ENCODE measurements around the gene CCDC74A.
"Not testable (repeated sequence)": the region's sequence is repeated elsewhere in the genome, so short reads cannot be mapped to it uniquely, and the experiment has no call there.

Gene CCDC74A

GRCh38 chr2:131527131-131528001 lies at the start of gene CCDC74A:
Gene CCDC74A, plus strand, starts transcription at chr2:131527888. Its CDS starts 83 bp downstream, at chr2:131527971.
- H3K36me3 ChIP-seq (ENCODE audit: control insufficient read depth in 2 of 2, insufficient read depth in 2 of 2, low read length in 2 of 2); H3K27ac ChIP-seq (ENCODE audit: low read length); H3K9ac ChIP-seq (ENCODE audit: low read length in 2 of 2); H3K9me3 ChIP-seq (ENCODE audit: control insufficient read depth in 2 of 2, low read length in 2 of 2); H3K27me3 ChIP-seq (ENCODE audit: control insufficient read depth in 1 of 2, insufficient read depth in 2 of 2, low read length in 2 of 2); H3K4me1 ChIP-seq (ENCODE audit: control insufficient read depth, insufficient read depth, low read length): not testable (repeated sequence)
- H3K4me3 ChIP-seq (ENCODE audit: low read length in 2 of 2): peak within 1 kb of the TSS in 1 of 2 donors; percentile 62

GRCh38 chr2:131478074-131478849 lies 49.4 kb upstream of the CCDC74A start:
- H3K4me1 ChIP-seq (ENCODE audit: control insufficient read depth, insufficient read depth, low read length); H3K4me3 ChIP-seq (ENCODE audit: low read length in 2 of 2); H3K36me3 ChIP-seq (ENCODE audit: control insufficient read depth in 2 of 2, insufficient read depth in 2 of 2, low read length in 2 of 2); H3K9ac ChIP-seq (ENCODE audit: low read length in 2 of 2); H3K27me3 ChIP-seq (ENCODE audit: control insufficient read depth in 1 of 2, insufficient read depth in 2 of 2, low read length in 2 of 2); H3K9me3 ChIP-seq (ENCODE audit: control insufficient read depth in 2 of 2, low read length in 2 of 2); H3K27ac ChIP-seq (ENCODE audit: low read length): not testable (repeated sequence)

GRCh38 chr2:131478850-131479461 lies 48.7 kb upstream of the CCDC74A start:
- not testable (repeated sequence) for H3K9ac ChIP-seq (ENCODE audit: low read length in 2 of 2); H3K27ac ChIP-seq (ENCODE audit: low read length); H3K9me3 ChIP-seq (ENCODE audit: control insufficient read depth in 2 of 2, low read length in 2 of 2); H3K27me3 ChIP-seq (ENCODE audit: control insufficient read depth in 1 of 2, insufficient read depth in 2 of 2, low read length in 2 of 2); H3K4me1 ChIP-seq (ENCODE audit: control insufficient read depth, insufficient read depth, low read length); H3K36me3 ChIP-seq (ENCODE audit: control insufficient read depth in 2 of 2, insufficient read depth in 2 of 2, low read length in 2 of 2); H3K4me3 ChIP-seq (ENCODE audit: low read length in 2 of 2)

- not testable (repeated sequence) for H3K36me3 ChIP-seq (ENCODE audit: control insufficient read depth in 2 of 2, insufficient read depth in 2 of 2, low read length in 2 of 2); H3K9ac ChIP-seq (ENCODE audit: low read length in 2 of 2); H3K4me3 ChIP-seq (ENCODE audit: low read length in 2 of 2); H3K27ac ChIP-seq (ENCODE audit: low read length); H3K27me3 ChIP-seq (ENCODE audit: control insufficient read depth in 1 of 2, insufficient read depth in 2 of 2, low read length in 2 of 2); H3K4me1 ChIP-seq (ENCODE audit: control insufficient read depth, insufficient read depth, low read length); H3K9me3 ChIP-seq (ENCODE audit: control insufficient read depth in 2 of 2, low read length in 2 of 2)
These were observed 47.3 kb upstream of the CCDC74A start for GRCh38 chr2:131480351-131480750.

- H3K4me1 ChIP-seq (ENCODE audit: control insufficient read depth, insufficient read depth, low read length); H3K27ac ChIP-seq (ENCODE audit: low read length); H3K27me3 ChIP-seq (ENCODE audit: control insufficient read depth in 1 of 2, insufficient read depth in 2 of 2, low read length in 2 of 2); H3K36me3 ChIP-seq (ENCODE audit: control insufficient read depth in 2 of 2, insufficient read depth in 2 of 2, low read length in 2 of 2); H3K9me3 ChIP-seq (ENCODE audit: control insufficient read depth in 2 of 2, low read length in 2 of 2); H3K4me3 ChIP-seq (ENCODE audit: low read length in 2 of 2); H3K9ac ChIP-seq (ENCODE audit: low read length in 2 of 2): not testable (repeated sequence)
These were observed 45.1 kb upstream of the CCDC74A start for GRCh38 chr2:131482506-131483155.

GRCh38 chr2:131483981-131484820 lies 43.5 kb upstream of the CCDC74A start:
- H3K27me3 ChIP-seq (ENCODE audit: control insufficient read depth in 1 of 2, insufficient read depth in 2 of 2, low read length in 2 of 2); H3K36me3 ChIP-seq (ENCODE audit: control insufficient read depth in 2 of 2, insufficient read depth in 2 of 2, low read length in 2 of 2); H3K9me3 ChIP-seq (ENCODE audit: control insufficient read depth in 2 of 2, low read length in 2 of 2); H3K27ac ChIP-seq (ENCODE audit: low read length); H3K9ac ChIP-seq (ENCODE audit: low read length in 2 of 2); H3K4me3 ChIP-seq (ENCODE audit: low read length in 2 of 2); H3K4me1 ChIP-seq (ENCODE audit: control insufficient read depth, insufficient read depth, low read length): not testable (repeated sequence)

- not testable (repeated sequence) for H3K36me3 ChIP-seq (ENCODE audit: control insufficient read depth in 2 of 2, insufficient read depth in 2 of 2, low read length in 2 of 2); H3K9me3 ChIP-seq (ENCODE audit: control insufficient read depth in 2 of 2, low read length in 2 of 2); H3K27me3 ChIP-seq (ENCODE audit: control insufficient read depth in 1 of 2, insufficient read depth in 2 of 2, low read length in 2 of 2); H3K9ac ChIP-seq (ENCODE audit: low read length in 2 of 2); H3K27ac ChIP-seq (ENCODE audit: low read length); H3K4me1 ChIP-seq (ENCODE audit: control insufficient read depth, insufficient read depth, low read length); H3K4me3 ChIP-seq (ENCODE audit: low read length in 2 of 2)
These were observed 42.7 kb upstream of the CCDC74A start for GRCh38 chr2:131484906-131485460.

- H3K27me3 ChIP-seq (ENCODE audit: control insufficient read depth in 1 of 2, insufficient read depth in 2 of 2, low read length in 2 of 2); H3K4me3 ChIP-seq (ENCODE audit: low read length in 2 of 2); H3K36me3 ChIP-seq (ENCODE audit: control insufficient read depth in 2 of 2, insufficient read depth in 2 of 2, low read length in 2 of 2); H3K4me1 ChIP-seq (ENCODE audit: control insufficient read depth, insufficient read depth, low read length); H3K9me3 ChIP-seq (ENCODE audit: control insufficient read depth in 2 of 2, low read length in 2 of 2); H3K27ac ChIP-seq (ENCODE audit: low read length); H3K9ac ChIP-seq (ENCODE audit: low read length in 2 of 2): not testable (repeated sequence)
These were observed 41.3 kb upstream of the CCDC74A start for GRCh38 chr2:131486201-131486902.

GRCh38 chr2:131488306-131489205 lies 39.1 kb upstream of the CCDC74A start:
- Histone ChIP-seq H3K36me3 (ENCODE audit: control insufficient read depth in 2 of 2, insufficient read depth in 2 of 2, low read length in 2 of 2) (no peaks in the 10 kb centered on the region), H3K27ac (ENCODE audit: low read length) (no peak overlapping the region), H3K4me1 (ENCODE audit: control insufficient read depth, insufficient read depth, low read length) (peaks cover 12% of the 10 kb centered on the region), H3K4me3 (ENCODE audit: low read length in 2 of 2) (no peak overlapping the region), H3K9ac (ENCODE audit: low read length in 2 of 2) (no peak overlapping the region), H3K9me3 (ENCODE audit: control insufficient read depth in 2 of 2, low read length in 2 of 2) (no peaks in the 10 kb centered on the region), H3K27me3 (ENCODE audit: control insufficient read depth in 1 of 2, insufficient read depth in 2 of 2, low read length in 2 of 2) (no peaks in the 10 kb centered on the region)
